ENCODE data around the gene IRS1.
"Not testable (repeated sequence)": the region's sequence is repeated elsewhere in the genome, so short reads cannot be mapped to it uniquely, and the experiment has no call there.

Gene IRS1

GRCh38 chr2:226799211-226799975 lies at the start of gene IRS1:
IRS1 (minus strand) TSS chr2:226799820; CDS start chr2:226798738, 1,082 bp downstream.
- DNase-seq = peak; percentile 74

GRCh38 chr2:226849349-226849748 lies 49.7 kb upstream of the IRS1 start:
- DNase-seq = no peak

- DNase-seq = no peak
These were observed 47.9 kb upstream of the IRS1 start for GRCh38 chr2:226847511-226847910.

GRCh38 chr2:226847090-226847489 lies 47.5 kb upstream of the IRS1 start:
- no peak for DNase-seq

GRCh38 chr2:226845386-226846116 lies 45.9 kb upstream of the IRS1 start:
- DNase-seq = no peak

GRCh38 chr2:226843001-226843400 lies 43.4 kb upstream of the IRS1 start:
- not testable (repeated sequence) for DNase-seq

- DNase-seq = peak; percentile 11
These were observed 40.3 kb upstream of the IRS1 start for GRCh38 chr2:226839951-226840350.

GRCh38 chr2:226839161-226839560 lies 39.5 kb upstream of the IRS1 start:
- no peak for DNase-seq

GRCh38 chr2:226838722-226839121 lies 39.1 kb upstream of the IRS1 start:
- no peak for DNase-seq

- DNase-seq = no peak
These were observed 38.4 kb upstream of the IRS1 start for GRCh38 chr2:226837787-226838603.

GRCh38 chr2:226837334-226837733 lies 37.7 kb upstream of the IRS1 start:
- no peak for DNase-seq

- no peak for DNase-seq
These were observed 36.9 kb upstream of the IRS1 start for GRCh38 chr2:226836548-226836885.

- DNase-seq = peak; percentile 95
These were observed 36.4 kb upstream of the IRS1 start, which contains the start of gene RHBDD1 for GRCh38 chr2:226835796-226836547. RHBDD1 (plus strand) TSS chr2:226836054; CDS start chr2:226864694, 28,640 bp downstream.

- DNase-seq = no peak
These were observed 35.8 kb upstream of the IRS1 start for GRCh38 chr2:226835420-226835795.

GRCh38 chr2:226834880-226835279 lies 35.3 kb upstream of the IRS1 start:
- not testable (repeated sequence) for DNase-seq

- no peak for DNase-seq
These were observed 32.4 kb upstream of the IRS1 start for GRCh38 chr2:226832061-226832460.

GRCh38 chr2:226831266-226831665 lies 31.6 kb upstream of the IRS1 start:
- DNase-seq = no peak

- DNase-seq = no peak
These were observed 30.4 kb upstream of the IRS1 start for GRCh38 chr2:226829721-226830631.

GRCh38 chr2:226828191-226828590 lies 28.6 kb upstream of the IRS1 start:
- DNase-seq = no peak

GRCh38 chr2:226825056-226825455 lies 25.4 kb upstream of the IRS1 start:
- no peak for DNase-seq

- DNase-seq = no peak
These were observed 19.3 kb upstream of the IRS1 start for GRCh38 chr2:226818930-226819329.

Measured in stimulated activated CD4-positive, alpha-beta T cell treated with anti-CD3 and anti-CD28 coated beads, Interleukin-15, amount 100 ng/mL, for 24 hours (primary cell).